NCI-H1694 (cell line): ENCODE results near the gene HTT.
A peak's percentile ranks its signal among the peaks of the same experiment; 100 is the strongest.

Experiments used
- DNase-seq: peaks from one replicate; lab custom pipeline; 2025; lab: John Stamatoyannopoulos, UW

HTT gene

GRCh38 chr4:3267576-3268394, 193.3 kb downstream of the HTT start:
- no peak for DNase-seq

- no peak for DNase-seq
These were observed 194.1 kb downstream of the HTT start for GRCh38 chr4:3268395-3269104.

GRCh38 chr4:3269105-3269927, 194.8 kb downstream of the HTT start:
- DNase-seq: no peak

DNA sequence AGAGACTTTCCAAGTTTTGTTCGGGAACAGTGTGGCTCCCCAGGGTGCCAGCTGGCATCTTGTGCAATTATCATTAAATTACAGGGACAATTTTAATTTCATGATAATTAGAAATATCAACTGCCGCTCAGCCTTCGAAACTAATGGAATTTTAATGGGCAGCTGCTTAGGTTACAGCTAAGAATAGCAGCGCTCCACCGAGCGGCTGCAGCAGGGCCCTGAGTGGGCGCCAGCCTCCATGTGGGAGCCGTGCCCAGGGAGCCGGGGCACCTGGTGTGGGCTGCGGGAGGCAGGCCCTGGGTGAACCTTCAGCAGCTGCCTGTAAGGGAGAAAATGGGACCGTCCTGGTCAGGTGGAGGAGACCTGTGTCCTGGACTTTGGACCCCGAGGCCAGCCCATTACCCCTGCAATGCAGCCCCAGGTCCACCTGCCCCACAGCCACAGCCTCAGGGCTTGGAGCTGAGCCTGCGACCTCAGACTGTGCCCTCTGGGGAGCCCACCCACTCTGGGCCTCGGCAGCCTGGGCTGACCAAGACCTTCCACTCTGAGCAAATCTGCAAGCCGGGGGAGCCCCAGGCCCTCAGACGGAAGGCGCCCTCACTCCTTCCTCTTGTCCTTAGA, 195.6 kb downstream of the HTT start:
- DNase-seq: no peak

DNA sequence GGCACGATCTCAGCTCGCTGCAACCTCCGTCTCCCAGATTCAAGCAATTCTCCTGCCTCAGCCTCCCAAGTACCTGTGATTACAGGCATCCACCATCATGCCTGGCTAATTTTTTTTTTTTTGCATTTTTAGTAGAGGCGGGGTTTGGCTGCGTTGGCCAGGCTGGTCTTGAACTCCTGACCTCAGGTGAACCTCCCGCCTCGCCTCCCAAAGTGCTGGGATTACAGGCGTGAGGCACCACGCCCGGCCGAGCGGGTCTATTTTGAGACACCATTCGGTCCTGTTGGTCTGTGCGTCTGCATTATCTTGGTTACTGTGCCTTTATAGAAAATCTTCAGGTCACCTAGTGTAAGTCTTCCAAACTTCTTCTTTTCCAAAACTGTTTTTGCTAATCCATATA, 196.7 kb downstream of the HTT start:
- DNase-seq: no peak

DNA sequence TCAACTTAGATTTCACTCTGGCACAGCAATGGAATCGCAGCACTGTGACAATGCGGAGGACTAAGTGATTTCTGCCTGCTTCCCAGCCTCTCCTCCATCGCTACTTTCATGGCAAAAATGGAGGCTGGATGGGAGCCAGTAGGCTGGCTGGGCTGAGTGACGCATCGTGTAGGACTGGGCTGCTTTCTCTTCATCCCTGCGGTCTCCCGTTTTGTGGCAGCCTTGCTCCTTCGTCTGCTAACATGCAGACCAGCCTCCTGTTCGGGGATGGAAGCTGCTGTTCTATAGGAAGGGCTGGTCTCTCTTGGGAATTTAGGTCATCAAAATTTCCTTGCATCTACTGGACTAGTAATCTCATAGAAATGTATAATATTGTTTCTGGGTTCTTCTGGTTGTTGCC, 202.5 kb downstream of the HTT start:
- DNase-seq: no peak

GRCh38 chr4:3280466-3280865, 206.0 kb downstream of the HTT start:
- no peak for DNase-seq

- DNase-seq: no peak
These were observed 209.0 kb downstream of the HTT start for GRCh38 chr4:3283483-3283882.

GRCh38 chr4:3283916-3284315, 209.4 kb downstream of the HTT start:
- peak; percentile 39 for DNase-seq

- DNase-seq: no peak
These were observed 210.5 kb downstream of the HTT start for GRCh38 chr4:3284734-3285557.

DNA sequence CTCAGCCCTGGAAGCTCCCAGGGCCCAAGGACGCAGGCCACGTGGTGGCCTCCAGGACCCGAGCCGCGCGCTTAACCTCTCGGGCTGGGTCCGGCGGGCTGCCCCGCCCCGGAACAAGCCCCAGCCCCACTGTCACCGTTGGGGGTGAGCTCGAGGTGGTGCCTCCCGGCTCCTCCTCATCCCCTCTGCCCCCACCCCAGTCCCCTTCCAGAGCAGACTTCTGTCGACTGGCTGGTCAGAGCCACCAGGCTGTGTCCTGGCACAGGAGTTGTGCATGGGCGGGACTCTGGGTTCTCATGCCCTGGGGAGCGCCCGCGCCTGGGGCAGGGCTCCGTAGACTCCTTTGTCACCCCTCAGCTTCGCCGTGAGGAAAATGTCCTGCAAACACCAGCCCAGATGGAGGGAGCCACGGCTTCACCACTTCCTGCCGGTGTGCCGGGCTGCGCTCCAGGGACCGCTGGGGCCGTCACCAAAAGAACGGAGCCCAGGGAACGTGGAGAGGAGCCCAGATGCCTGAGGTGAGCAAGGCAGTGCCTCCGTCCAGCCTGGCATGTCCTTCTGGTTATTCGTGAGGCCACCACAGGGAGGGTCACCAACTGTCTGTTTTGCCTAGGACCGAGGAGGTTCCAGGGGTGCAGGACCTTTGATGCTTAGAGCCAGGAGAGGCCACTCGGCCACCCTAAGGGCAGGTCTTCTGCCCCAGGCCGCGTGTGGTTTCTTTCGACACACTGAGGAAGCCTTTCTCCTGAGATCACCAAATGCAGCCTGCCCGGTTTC, 211.3 kb downstream of the HTT start:
- DNase-seq: no peak

DNA sequence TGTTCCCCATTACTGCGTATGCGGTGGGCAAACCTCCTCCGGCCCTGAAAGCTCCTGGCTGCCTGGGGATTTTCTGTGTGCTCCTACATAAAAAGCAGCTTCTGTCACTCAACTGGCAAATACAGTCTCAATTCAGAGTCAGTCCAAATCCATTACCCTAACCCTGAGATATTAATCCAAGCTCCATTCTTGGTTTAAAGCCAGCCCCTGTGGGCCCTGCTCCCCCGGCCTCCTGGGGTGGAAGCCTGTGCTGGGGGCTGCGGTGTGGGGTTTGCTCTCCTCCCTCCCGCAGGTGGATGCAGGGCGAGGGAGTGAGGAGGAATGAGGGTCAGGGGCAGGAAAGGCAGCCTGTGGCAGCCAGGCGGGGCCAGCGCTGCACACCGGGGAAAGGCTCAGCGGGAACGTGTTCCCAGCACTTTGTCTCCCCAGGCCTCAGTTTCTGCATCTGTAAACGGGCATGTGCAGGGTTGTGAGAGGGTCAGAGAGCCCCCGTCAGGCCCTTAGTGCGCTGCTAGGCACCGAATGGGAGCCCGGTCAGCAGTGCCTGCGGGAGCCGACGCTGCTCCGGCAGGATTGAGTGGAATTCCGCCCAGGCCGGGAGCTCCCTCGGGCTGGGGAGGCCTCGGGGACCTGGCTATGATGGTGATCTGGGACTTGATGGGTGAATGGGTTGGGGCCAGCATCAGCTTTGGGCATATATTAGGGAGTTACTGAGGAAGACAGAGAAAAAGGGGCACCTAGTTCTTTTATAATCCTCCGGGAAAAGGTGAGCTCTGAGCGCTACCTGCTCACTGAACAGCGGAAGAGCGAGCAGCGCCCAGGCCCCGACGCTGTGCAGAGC, 212.1 kb downstream of the HTT start:
- DNase-seq: no peak

GRCh38 chr4:3287271-3287971, 212.9 kb downstream of the HTT start:
- no peak for DNase-seq

- DNase-seq: no peak
These were observed 213.6 kb downstream of the HTT start for GRCh38 chr4:3287972-3288570.

- DNase-seq: no peak
These were observed 214.2 kb downstream of the HTT start for GRCh38 chr4:3288571-3289094.

DNA sequence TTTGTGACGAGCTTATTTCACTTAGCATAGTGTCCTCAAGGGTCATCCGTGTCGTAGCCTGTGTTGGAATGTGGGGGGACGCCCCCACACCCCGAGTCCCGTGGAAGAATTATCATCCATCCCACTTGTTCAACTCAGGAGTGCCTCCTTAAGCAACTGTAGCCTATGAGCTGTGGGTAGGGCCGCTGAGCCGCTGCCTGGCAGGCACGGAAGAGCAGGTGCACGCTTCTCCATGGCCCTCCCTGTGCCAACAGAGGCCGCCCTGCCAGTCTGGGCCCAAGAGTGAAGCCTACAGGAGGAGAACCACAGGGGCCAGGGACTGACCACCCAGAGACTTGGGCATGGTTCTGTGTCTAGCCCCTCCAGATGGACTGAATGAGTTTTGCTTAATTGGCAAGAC, 216.0 kb downstream of the HTT start:
- no peak for DNase-seq

DNA sequence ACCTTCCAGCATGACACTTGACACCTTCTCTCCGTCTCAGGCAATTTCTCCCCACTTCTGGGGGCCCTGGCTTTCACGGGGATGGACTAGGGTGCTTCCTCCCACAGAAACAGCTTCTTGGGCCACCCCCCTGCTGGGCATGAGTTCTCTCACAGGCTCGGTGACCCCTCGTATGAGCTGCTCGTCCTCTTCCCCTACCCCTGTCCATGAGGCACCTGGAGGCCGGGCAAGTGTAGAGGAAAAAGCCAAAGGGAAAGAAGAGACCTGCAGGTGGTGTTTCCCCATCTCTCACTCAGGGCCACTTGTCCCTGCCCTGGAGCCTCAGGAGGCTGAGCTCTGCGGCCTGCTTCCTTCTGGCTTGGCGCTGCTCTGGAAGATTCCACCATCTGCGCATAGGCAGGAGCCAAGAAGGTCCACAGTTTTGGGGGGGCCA, 216.4 kb downstream of the HTT start:
- DNase-seq: no peak

DNA sequence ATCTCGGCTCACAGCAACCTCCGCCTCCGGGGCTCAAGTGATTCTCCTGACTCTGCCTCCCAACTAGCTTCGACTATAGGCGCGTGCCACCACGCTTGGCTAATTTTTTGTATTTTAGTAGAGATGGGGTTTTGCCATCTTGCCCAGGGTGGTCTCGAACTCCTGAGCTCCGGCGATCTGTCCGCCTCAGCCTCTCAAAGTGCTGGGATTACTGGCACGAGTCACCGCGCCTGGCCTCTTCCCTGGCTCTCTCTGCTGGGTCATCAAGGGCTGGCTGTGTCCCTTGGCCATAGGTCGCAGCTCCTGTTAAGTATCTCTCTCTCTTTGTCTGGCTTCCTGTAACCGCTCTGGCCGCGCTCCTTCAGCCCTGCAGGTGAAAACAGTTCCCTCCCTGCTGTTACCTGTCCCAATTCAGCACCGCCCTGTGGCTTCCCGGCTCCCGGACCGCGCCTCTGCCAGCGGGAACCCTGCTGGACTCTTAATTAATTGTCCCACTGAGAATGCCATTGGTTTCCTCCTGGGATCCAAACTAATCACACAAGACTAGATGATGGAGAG, 217.0 kb downstream of the HTT start:
- DNase-seq: no peak
